DMS153 treated with DMSO at 0.1 percent for 48 hours (cell line): Measurements from ENCODE around the gene KICS2.

Experiments used
- DNase-seq: peaks from one replicate; lab custom pipeline; 2025; ENCODE audit not compliant: unreplicated experiment; lab: John Stamatoyannopoulos, UW

The KICS2 gene

GRCh38 chr12:64175254-64175945, 46.7 kb downstream of the KICS2 start:
- DNase-seq: no peak

- no peak for DNase-seq
Measured at GRCh38 chr12:64173456-64173855, 48.6 kb downstream of the KICS2 start.
